Measurements from ENCODE around the gene SDK1. TPM values are rescaled to one million over a fixed set of nuclear protein-coding genes. Genes with fewer than 3 reads are reported as not detected.

The SDK1 gene
- total and polyA plus RNA-seq, 10 of the 15 experiments (the other 5 are each of a cell fraction or from before 2014, with no cell fraction given) = 0.14 to 0.33 TPM; not detected in 8

- POLR2A ChIA-PET = no interaction called here
- ATAC-seq (no peak), FAIRE-seq (no peak), DNase-seq (ENCODE audit: low read depth, low spot score) (no peak)
- Histone ChIP-seq H3K36me3 (ENCODE audit: control insufficient read depth in 2 of 2, insufficient read depth in 2 of 2, low read length in 1 of 2) (no peaks in the 10 kb centered on the region), H2AFZ (ENCODE audit: control insufficient read depth, low read depth, low read length) (no peak overlapping the region), H3K27me3 (replicated peaks in 1 of 2; ENCODE audit: control insufficient read depth in 2 of 2, insufficient read depth in 2 of 2, low read length in 1 of 2) (no peaks in the 10 kb centered on the region), H4K20me1 (ENCODE audit: control insufficient read depth, insufficient read depth) (no peaks in the 10 kb centered on the region), H3K27ac (ENCODE audit: control insufficient read depth, insufficient read depth) (no peak overlapping the region), H3K9ac (ENCODE audit: control insufficient read depth, insufficient read depth, low read length) (no peak overlapping the region), H3K4me3 (no peak overlapping the region), H3K4me2 (ENCODE audit: control insufficient read depth, insufficient read depth) (no peak overlapping the region), H3K79me2 (ENCODE audit: control insufficient read depth, insufficient read depth, low read length) (no peaks in the 10 kb centered on the region), H3K4me1 (ENCODE audit: control insufficient read depth, insufficient read depth, low read length) (no peaks in the 10 kb centered on the region), H3K9me3 (replicated peaks; ENCODE audit: control insufficient read depth, insufficient read depth, low read length) (no peaks in the 10 kb centered on the region)
- intact Hi-C loops (cut with micrococcal nuclease; ENCODE audit: unreplicated experiment) (no loop called here), in situ Hi-C loops (cut with MboI) (no loop called here)
- WGBS (ENCODE audit: insufficient coverage, insufficient replicate concordance, low lambda C conversion rate, missing lambda C conversion rate) = 28% methylated on average over 5 of the region's 5 CpGs
- CTCF ChIA-PET = no interaction called here
- RAD21 ChIA-PET (ENCODE audit: unreplicated experiment) = no interaction called here
- TF ChIP-seq, protein P1, sequence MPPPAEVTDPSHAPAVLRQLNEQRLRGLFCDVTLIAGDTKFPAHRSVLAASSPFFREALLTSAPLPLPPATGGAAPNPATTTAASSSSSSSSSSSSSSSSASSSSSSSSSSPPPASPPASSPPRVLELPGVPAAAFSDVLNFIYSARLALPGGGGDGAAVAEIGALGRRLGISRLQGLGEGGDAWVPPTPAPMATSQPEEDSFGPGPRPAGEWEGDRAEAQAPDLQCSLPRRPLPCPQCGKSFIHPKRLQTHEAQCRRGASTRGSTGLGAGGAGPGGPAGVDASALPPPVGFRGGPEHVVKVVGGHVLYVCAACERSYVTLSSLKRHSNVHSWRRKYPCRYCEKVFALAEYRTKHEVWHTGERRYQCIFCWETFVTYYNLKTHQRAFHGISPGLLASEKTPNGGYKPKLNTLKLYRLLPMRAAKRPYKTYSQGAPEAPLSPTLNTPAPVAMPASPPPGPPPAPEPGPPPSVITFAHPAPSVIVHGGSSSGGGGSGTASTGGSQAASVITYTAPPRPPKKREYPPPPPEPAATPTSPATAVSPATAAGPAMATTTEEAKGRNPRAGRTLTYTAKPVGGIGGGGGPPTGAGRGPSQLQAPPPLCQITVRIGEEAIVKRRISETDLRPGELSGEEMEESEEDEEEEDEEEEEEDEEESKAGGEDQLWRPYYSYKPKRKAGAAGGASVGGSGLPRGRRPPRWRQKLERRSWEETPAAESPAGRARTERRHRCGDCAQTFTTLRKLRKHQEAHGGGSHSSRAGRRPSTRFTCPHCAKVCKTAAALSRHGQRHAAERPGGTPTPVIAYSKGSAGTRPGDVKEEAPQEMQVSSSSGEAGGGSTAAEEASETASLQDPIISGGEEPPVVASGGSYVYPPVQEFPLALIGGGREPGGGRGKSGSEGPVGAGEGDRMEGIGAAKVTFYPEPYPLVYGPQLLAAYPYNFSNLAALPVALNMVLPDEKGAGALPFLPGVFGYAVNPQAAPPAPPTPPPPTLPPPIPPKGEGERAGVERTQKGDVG (CRISPR knock-in tag; IDR thresholded peaks at IDR 0.05) = no peak
- no peak for TF ChIP-seq SMAD1 (IDR thresholded peaks at IDR 0.05; ENCODE audit: low read depth, partially characterized antibody)
- TF ChIP-seq, protein P2, sequence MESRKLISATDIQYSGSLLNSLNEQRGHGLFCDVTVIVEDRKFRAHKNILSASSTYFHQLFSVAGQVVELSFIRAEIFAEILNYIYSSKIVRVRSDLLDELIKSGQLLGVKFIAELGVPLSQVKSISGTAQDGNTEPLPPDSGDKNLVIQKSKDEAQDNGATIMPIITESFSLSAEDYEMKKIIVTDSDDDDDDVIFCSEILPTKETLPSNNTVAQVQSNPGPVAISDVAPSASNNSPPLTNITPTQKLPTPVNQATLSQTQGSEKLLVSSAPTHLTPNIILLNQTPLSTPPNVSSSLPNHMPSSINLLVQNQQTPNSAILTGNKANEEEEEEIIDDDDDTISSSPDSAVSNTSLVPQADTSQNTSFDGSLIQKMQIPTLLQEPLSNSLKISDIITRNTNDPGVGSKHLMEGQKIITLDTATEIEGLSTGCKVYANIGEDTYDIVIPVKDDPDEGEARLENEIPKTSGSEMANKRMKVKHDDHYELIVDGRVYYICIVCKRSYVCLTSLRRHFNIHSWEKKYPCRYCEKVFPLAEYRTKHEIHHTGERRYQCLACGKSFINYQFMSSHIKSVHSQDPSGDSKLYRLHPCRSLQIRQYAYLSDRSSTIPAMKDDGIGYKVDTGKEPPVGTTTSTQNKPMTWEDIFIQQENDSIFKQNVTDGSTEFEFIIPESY (IDR thresholded peaks at IDR 0.05) = no peak
- no peak for TF ChIP-seq ELK1 (IDR thresholded peaks at IDR 0.05; ENCODE audit: low read depth, low read length)
- TF ChIP-seq, protein P3, sequence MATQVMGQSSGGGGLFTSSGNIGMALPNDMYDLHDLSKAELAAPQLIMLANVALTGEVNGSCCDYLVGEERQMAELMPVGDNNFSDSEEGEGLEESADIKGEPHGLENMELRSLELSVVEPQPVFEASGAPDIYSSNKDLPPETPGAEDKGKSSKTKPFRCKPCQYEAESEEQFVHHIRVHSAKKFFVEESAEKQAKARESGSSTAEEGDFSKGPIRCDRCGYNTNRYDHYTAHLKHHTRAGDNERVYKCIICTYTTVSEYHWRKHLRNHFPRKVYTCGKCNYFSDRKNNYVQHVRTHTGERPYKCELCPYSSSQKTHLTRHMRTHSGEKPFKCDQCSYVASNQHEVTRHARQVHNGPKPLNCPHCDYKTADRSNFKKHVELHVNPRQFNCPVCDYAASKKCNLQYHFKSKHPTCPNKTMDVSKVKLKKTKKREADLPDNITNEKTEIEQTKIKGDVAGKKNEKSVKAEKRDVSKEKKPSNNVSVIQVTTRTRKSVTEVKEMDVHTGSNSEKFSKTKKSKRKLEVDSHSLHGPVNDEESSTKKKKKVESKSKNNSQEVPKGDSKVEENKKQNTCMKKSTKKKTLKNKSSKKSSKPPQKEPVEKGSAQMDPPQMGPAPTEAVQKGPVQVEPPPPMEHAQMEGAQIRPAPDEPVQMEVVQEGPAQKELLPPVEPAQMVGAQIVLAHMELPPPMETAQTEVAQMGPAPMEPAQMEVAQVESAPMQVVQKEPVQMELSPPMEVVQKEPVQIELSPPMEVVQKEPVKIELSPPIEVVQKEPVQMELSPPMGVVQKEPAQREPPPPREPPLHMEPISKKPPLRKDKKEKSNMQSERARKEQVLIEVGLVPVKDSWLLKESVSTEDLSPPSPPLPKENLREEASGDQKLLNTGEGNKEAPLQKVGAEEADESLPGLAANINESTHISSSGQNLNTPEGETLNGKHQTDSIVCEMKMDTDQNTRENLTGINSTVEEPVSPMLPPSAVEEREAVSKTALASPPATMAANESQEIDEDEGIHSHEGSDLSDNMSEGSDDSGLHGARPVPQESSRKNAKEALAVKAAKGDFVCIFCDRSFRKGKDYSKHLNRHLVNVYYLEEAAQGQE (IDR thresholded peaks at IDR 0.05; ENCODE audit: low read depth, low read length) = no peak
- no TSS peak for BruUV-seq (replicated peaks)
- SMC1A ChIA-PET (ENCODE audit: uncharacterized antibody, unreplicated experiment) = no interaction called here
Observed at GRCh38 chr7:3544202-3544601, 243.2 kb downstream of the SDK1 start.

All from GM12878 (cell line).